Liver (tissue), 9 donors: ENCODE data around the gene ANKLE1. TPM values are rescaled to one million over a fixed set of nuclear protein-coding genes. Genes with fewer than 3 reads are reported as not detected.

Source experiments
- DNase-seq: peaks from one replicate; pipeline ENCODE4 v3.0.0-alpha.2; 2017; ENCODE audit warnings: low spot score
- H3K27ac ChIP-seq, 2 donors: one replicate each; pipeline ENCODE4 v1.7.0; 2013; ENCODE audit warnings: inconsistent platforms in 2 of 2, low read length in 2 of 2, control low read depth in 1 of 2, low read depth in 1 of 2, mild to moderate bottlenecking in 1 of 2
- H3K27me3 ChIP-seq, 4 donors: one replicate each; pipeline versions ENCODE4 v1.6.1 to v1.7.0; 2013; ENCODE audit warnings: low read length in 3 of 4, inconsistent platforms in 1 of 4, mild to moderate bottlenecking in 1 of 4, moderate library complexity in 1 of 4; ENCODE audit not compliant: control insufficient read depth in 4 of 4, insufficient read depth in 4 of 4
- H3K36me3 ChIP-seq, 4 donors: one replicate each; pipeline versions ENCODE4 v1.6.1 to v1.7.0; 2013; ENCODE audit warnings: low read length in 3 of 4, mild to moderate bottlenecking in 3 of 4, low read depth in 1 of 4, moderate library complexity in 1 of 4; ENCODE audit not compliant: control insufficient read depth in 4 of 4, insufficient read depth in 3 of 4
- H3K4me1 ChIP-seq, 4 donors: one replicate each; pipeline versions ENCODE4 v1.6.1 to v1.7.0; 2013; ENCODE audit warnings: low read length in 3 of 4, mild to moderate bottlenecking in 3 of 4, moderate library complexity in 1 of 4; ENCODE audit not compliant: control insufficient read depth in 4 of 4, insufficient read depth in 4 of 4
- H3K4me3 ChIP-seq, 3 donors: one replicate each; pipeline versions ENCODE4 v1.6.1 to v1.7.0; 2013; ENCODE audit warnings: low read length in 3 of 3, control low read depth in 1 of 3, low read depth in 1 of 3, mild to moderate bottlenecking in 1 of 3
- H3K9ac ChIP-seq, 2 donors: one replicate each; pipeline ENCODE4 v1.7.0; 2013; ENCODE audit warnings: low read length in 2 of 2, mild to moderate bottlenecking in 2 of 2, moderate library complexity in 2 of 2, control low read depth in 1 of 2, low read depth in 1 of 2
- H3K9me3 ChIP-seq, 4 donors: one replicate each; pipeline versions ENCODE4 v1.6.1 to v1.7.0; 2013; ENCODE audit warnings: low read length in 3 of 4; ENCODE audit not compliant: control insufficient read depth in 4 of 4
- FOXA2 ChIP-seq: IDR thresholded peaks from 2 replicates; pipeline ENCODE4 v1.6.1; 2016; ENCODE audit warnings: antibody characterized with exemption
- GABPA ChIP-seq, 2 donors: IDR thresholded peaks in 1 of 2; conservative IDR thresholded peaks in 1 of 2; 2 replicates each; pipeline ENCODE4 v1.6.1; 2016; ENCODE audit warnings: antibody characterized with exemption in 2 of 2, mild to moderate bottlenecking in 1 of 2, moderate library complexity in 1 of 2
- HNF4A ChIP-seq, 2 donors: conservative IDR thresholded peaks; 2 replicates each; pipeline ENCODE4 v1.6.1; 2016; ENCODE audit warnings: antibody characterized with exemption in 2 of 2, mild to moderate bottlenecking in 2 of 2
- HNF4G ChIP-seq: IDR thresholded peaks from 2 replicates; pipeline ENCODE4 v1.6.1; 2016; ENCODE audit warnings: antibody characterized with exemption
- JUND ChIP-seq, 2 donors: IDR thresholded peaks; 2 replicates each; pipeline ENCODE4 v1.6.1; 2016; ENCODE audit warnings: antibody characterized with exemption in 2 of 2
- NR2F2 ChIP-seq: IDR thresholded peaks from 2 replicates; pipeline ENCODE4 v1.6.1; 2016; ENCODE audit warnings: antibody characterized with exemption
- RAD21 ChIP-seq, 2 donors: IDR thresholded peaks; 2 replicates each; pipeline ENCODE4 v1.6.1; 2016; ENCODE audit warnings: antibody characterized with exemption in 2 of 2, mild to moderate bottlenecking in 2 of 2
- RXRA ChIP-seq, 2 donors: IDR thresholded peaks; 2 replicates each; pipeline ENCODE4 v1.6.1; 2017 to 2018; ENCODE audit warnings: antibody characterized with exemption in 2 of 2, mild to moderate bottlenecking in 1 of 2
- TAF1 ChIP-seq: conservative IDR thresholded peaks from 2 replicates; pipeline ENCODE4 v1.6.1; 2016; ENCODE audit warnings: antibody characterized with exemption, mild to moderate bottlenecking
- YY1 ChIP-seq: IDR thresholded peaks from 2 replicates; pipeline ENCODE4 v1.6.1; 2016; ENCODE audit warnings: antibody characterized with exemption, mild to moderate bottlenecking
- WGBS: extraction: QIAGEN DNeasy Blood & Tissue Kit; methylation state at CpG from one replicate; pipeline ENCODE4 v1.1.7; 2013; 5-methylcytosine and 5-hydroxymethylcytosine counted together
- polyA plus RNA-seq, 2 donors: library from polyadenylated mRNA; stranded (reverse) in 1 of 2; unstranded in 1 of 2; fragments of 200-250 nt in 1 of 2; fragments of >200 nt in 1 of 2; fragmentation: Nextera tagmentation in 1 of 2; extraction: Ambion mirVana in 1 of 2; gene quantifications; one replicate each; pipeline versions ENCODE4 v1.2.1 to v1.2.3, GENCODE V29; 2013 to 2015
- total RNA-seq, 2 donors: library from RNA; depleted of rRNA; stranded (reverse); fragments of >200 nt; gene quantifications; one replicate each; pipeline ENCODE4 v1.2.3, GENCODE V29; 2014
- TF ChIP-seq, protein P1 (sequence below): IDR thresholded peaks from 2 replicates; pipeline ENCODE4 v1.6.1; 2016; ENCODE audit warnings: antibody characterized with exemption
- TF ChIP-seq, protein P2 (sequence below): fragments of 150-350 bp; IDR thresholded peaks from 2 replicates; pipeline ENCODE4 v1.5.1; 2017; ENCODE audit warnings: improper control_type of control experiment, low read depth, low read length; ENCODE audit not compliant: missing input control
- TF ChIP-seq, protein P3 (sequence below): IDR thresholded peaks from 2 replicates; pipeline ENCODE4 v1.6.1; 2016; ENCODE audit warnings: antibody characterized with exemption
- TF ChIP-seq, protein P4 (sequence below): IDR thresholded peaks from 2 replicates; pipeline ENCODE4 v1.6.1; 2016; ENCODE audit warnings: antibody characterized with exemption, mild to moderate bottlenecking
- donor health status: healthy.
- donor health status: healthy.
- donor health status: healthy.
- donor health status: healthy.
- donor health status: healthy.

The ANKLE1 gene
- total and polyA plus RNA-seq, 4 donors = 0.10 to 43.2 (median 0.29) TPM

DNA sequence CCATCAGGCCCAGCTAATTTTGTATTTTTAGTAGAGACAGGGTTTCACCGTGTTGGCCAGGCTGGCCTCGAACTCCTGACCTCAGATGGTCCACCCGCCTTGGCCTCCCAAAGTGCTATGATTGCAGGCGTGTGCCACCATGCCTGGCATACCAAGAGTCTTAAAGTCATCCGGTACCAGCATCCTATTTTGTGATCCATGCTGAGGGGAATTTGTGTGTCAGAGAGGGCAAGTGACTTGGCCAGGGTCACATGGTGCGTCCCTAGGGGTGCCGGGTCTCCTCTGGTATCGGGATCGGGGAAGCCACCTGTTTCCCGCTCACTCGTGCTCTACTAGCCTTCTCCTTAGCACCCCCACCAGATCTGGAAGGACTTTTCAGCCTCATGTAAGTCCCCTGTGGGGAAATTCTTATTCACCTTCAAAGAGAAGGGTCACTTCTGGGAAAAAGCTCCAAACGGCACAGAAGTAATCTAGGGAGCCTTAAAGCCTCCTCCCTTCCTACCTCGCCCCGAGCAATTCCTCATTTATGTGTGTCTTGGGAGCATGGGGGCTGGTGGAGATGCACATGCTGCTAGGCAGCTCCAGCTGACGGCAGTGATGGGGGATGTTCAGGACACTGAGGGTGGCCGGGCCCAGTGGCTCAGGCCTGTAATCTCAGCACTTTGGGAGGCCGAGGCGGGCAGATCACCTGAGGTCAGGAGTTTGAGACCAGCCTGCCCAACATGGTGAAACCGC, 6.1 kb upstream of the ANKLE1 start:
- Histone ChIP-seq H3K9me3 (no peaks in the 10 kb centered on the region), H3K9ac (no peak overlapping the region), H3K36me3 (peaks cover 5 to 43% (median 19%) of the 10 kb centered on the region in 4 donors), H3K4me3 (no peak overlapping the region), H3K4me1 (no peaks in the 10 kb centered on the region), H3K27ac (no peak overlapping the region), H3K27me3 (no peaks in the 10 kb centered on the region)
- WGBS = 95% methylated on average over 19 of the region's 19 CpGs
- DNase-seq = no peak
- TF ChIP-seq HNF4A (conservative IDR thresholded peaks at IDR 0.05) (no peak), RXRA (IDR thresholded peaks at IDR 0.05) (no peak), RAD21 (IDR thresholded peaks at IDR 0.05) (no peak), JUND (IDR thresholded peaks at IDR 0.05) (no peak)
- TF ChIP-seq, protein P1, sequence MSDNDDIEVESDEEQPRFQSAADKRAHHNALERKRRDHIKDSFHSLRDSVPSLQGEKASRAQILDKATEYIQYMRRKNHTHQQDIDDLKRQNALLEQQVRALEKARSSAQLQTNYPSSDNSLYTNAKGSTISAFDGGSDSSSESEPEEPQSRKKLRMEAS = no peak
- TF ChIP-seq, protein P2, sequence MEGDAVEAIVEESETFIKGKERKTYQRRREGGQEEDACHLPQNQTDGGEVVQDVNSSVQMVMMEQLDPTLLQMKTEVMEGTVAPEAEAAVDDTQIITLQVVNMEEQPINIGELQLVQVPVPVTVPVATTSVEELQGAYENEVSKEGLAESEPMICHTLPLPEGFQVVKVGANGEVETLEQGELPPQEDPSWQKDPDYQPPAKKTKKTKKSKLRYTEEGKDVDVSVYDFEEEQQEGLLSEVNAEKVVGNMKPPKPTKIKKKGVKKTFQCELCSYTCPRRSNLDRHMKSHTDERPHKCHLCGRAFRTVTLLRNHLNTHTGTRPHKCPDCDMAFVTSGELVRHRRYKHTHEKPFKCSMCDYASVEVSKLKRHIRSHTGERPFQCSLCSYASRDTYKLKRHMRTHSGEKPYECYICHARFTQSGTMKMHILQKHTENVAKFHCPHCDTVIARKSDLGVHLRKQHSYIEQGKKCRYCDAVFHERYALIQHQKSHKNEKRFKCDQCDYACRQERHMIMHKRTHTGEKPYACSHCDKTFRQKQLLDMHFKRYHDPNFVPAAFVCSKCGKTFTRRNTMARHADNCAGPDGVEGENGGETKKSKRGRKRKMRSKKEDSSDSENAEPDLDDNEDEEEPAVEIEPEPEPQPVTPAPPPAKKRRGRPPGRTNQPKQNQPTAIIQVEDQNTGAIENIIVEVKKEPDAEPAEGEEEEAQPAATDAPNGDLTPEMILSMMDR = no peak

DNA sequence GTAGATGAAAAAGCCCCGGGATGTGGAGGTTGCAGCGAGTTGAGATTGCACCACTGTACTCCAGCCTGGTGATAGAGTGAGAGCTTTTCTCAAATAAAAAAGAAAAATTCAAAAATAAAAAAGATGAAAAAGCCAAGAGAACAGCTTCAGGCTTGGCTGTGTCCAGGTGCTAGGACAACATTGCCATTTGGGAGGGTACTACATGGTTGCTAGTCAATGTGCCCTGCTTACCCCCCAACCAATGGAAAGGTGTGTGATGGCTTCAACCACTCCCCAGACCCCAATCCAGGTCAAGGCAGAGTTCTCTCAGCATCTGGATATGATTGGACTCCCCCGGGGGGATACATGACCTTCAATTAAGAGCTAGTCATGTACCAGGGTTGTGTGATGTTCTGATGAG, 2.3 kb upstream of the ANKLE1 start:
- TF ChIP-seq GABPA (IDR thresholded peaks at IDR 0.05 in 1 of 2, conservative IDR thresholded peaks at IDR 0.05 in 1 of 2) (no peak), JUND (IDR thresholded peaks at IDR 0.05) (no peak), HNF4G (no peak), TAF1 (no peak), NR2F2 (no peak), HNF4A (conservative IDR thresholded peaks at IDR 0.05) (no peak), RAD21 (IDR thresholded peaks at IDR 0.05) (no peak), FOXA2 (no peak), YY1 (no peak)
- TF ChIP-seq, protein P3, sequence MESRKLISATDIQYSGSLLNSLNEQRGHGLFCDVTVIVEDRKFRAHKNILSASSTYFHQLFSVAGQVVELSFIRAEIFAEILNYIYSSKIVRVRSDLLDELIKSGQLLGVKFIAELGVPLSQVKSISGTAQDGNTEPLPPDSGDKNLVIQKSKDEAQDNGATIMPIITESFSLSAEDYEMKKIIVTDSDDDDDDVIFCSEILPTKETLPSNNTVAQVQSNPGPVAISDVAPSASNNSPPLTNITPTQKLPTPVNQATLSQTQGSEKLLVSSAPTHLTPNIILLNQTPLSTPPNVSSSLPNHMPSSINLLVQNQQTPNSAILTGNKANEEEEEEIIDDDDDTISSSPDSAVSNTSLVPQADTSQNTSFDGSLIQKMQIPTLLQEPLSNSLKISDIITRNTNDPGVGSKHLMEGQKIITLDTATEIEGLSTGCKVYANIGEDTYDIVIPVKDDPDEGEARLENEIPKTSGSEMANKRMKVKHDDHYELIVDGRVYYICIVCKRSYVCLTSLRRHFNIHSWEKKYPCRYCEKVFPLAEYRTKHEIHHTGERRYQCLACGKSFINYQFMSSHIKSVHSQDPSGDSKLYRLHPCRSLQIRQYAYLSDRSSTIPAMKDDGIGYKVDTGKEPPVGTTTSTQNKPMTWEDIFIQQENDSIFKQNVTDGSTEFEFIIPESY = no peak
- TF ChIP-seq, protein P1 = no peak
- TF ChIP-seq, protein P4, sequence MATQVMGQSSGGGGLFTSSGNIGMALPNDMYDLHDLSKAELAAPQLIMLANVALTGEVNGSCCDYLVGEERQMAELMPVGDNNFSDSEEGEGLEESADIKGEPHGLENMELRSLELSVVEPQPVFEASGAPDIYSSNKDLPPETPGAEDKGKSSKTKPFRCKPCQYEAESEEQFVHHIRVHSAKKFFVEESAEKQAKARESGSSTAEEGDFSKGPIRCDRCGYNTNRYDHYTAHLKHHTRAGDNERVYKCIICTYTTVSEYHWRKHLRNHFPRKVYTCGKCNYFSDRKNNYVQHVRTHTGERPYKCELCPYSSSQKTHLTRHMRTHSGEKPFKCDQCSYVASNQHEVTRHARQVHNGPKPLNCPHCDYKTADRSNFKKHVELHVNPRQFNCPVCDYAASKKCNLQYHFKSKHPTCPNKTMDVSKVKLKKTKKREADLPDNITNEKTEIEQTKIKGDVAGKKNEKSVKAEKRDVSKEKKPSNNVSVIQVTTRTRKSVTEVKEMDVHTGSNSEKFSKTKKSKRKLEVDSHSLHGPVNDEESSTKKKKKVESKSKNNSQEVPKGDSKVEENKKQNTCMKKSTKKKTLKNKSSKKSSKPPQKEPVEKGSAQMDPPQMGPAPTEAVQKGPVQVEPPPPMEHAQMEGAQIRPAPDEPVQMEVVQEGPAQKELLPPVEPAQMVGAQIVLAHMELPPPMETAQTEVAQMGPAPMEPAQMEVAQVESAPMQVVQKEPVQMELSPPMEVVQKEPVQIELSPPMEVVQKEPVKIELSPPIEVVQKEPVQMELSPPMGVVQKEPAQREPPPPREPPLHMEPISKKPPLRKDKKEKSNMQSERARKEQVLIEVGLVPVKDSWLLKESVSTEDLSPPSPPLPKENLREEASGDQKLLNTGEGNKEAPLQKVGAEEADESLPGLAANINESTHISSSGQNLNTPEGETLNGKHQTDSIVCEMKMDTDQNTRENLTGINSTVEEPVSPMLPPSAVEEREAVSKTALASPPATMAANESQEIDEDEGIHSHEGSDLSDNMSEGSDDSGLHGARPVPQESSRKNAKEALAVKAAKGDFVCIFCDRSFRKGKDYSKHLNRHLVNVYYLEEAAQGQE = no peak
- no peaks in the 10 kb centered on the region for H3K9me3 ChIP-seq
- no peaks in the 10 kb centered on the region for H3K27me3 ChIP-seq
- H3K27ac ChIP-seq = no peak overlapping the region
- no peak for DNase-seq
- H3K9ac ChIP-seq = no peak overlapping the region
- 95% methylated on average over 3 of the region's 3 CpGs for WGBS
- H3K4me1 ChIP-seq = peaks cover 3 to 19% (median 9%) of the 10 kb centered on the region in 4 donors
- H3K4me3 ChIP-seq = no peak overlapping the region
- peaks cover 0 to 25% (median 10%) of the 10 kb centered on the region in 4 donors for H3K36me3 ChIP-seq
